NCI-H748 (cell line): ENCODE results near the gene HYDIN.

Experiments
- DNase-seq: peaks from one replicate; lab custom pipeline; 2025; ENCODE audit not compliant: unreplicated experiment; lab: John Stamatoyannopoulos, UW

The HYDIN gene

DNA sequence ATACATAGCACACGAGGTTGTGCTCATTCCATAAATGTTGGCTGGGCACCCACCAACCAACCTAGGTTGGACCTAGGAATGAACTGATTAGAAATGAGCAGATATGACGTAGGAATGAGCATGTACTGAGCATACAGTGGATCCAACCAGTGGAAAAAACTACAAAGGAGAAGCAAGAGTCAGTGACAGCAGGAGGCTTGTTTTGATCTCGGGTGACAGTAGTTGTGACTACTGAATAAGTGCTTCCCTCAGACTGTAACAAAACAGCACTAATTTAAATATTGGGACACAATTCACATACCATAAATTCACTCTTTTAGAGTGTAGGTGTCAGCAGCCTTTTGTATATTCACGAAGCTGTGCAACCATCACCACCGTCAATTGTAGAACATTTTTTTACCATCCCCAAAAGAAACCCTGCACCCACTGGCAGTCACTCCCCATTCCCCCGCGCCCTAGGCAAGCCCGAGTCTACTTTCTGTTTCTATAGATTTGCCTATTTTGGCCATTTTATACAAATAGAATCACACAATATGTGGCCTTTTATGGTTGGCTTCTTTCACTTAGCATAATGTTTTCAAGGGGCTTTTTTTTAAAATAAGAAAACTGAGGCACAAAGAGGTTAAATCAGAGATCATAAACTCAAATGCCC lies 436.5 kb downstream of the HYDIN start:
- DNase-seq = no peak

DNA sequence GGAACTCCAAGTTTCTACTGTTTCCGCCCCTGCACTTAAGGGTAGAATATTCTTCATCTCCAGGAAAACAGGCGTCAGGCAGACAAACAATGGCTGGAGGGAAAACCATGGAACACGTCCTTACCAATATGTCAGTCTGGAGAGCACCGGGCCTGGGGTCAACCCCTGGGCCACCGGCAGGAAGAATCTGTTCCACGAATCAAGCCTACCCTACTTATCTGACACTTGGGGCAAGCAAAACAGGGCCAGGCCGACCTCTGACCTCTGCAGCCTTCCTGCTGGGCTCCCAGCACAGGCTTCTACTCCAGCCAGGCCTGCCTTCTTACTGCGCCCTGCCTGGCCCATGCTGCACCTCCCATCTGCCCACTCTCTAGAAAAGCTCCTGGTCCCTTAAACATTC lies 439.7 kb downstream of the HYDIN start:
- DNase-seq = no peak

DNA sequence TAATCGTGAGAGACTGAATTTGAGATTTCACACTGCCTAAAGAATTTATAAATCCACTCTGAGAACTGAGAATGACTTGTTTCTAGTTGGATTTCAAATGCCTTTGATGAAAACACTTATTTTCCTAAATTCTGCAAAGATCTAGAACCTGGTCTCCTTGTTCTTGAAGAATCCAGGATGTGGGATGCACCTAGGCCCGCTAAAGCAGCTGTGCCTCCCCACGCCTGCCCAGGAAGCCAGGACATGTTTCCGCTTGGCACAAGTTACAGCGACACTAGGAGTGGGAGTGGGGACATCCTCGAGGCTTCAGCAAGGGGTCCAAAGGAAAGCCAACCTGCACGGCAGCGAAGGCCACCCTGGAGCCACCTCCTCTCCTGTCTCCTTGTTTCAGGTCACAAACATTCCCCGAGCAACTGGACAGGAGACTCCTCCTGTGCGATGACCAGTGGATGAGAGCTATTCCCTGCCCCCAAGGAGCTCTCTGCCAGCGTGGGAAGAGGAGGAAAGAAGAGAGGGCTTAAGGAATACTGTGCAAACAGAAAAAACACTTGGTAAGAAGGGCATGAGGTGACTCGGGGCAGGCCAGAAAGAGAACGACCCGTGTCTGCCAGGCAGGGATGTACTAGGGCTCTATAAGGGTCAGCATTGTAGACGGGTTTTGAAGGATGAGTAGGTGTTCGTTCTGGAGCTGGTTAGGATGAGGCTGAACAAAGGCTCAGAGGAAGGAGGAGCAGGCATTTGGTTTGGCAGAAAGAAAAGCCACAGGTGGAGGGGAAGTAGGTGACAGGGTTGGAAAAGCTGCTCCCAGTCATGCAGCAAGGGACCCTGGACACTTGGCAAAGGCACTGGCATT lies 440.7 kb downstream of the HYDIN start:
- DNase-seq = no peak

DNA sequence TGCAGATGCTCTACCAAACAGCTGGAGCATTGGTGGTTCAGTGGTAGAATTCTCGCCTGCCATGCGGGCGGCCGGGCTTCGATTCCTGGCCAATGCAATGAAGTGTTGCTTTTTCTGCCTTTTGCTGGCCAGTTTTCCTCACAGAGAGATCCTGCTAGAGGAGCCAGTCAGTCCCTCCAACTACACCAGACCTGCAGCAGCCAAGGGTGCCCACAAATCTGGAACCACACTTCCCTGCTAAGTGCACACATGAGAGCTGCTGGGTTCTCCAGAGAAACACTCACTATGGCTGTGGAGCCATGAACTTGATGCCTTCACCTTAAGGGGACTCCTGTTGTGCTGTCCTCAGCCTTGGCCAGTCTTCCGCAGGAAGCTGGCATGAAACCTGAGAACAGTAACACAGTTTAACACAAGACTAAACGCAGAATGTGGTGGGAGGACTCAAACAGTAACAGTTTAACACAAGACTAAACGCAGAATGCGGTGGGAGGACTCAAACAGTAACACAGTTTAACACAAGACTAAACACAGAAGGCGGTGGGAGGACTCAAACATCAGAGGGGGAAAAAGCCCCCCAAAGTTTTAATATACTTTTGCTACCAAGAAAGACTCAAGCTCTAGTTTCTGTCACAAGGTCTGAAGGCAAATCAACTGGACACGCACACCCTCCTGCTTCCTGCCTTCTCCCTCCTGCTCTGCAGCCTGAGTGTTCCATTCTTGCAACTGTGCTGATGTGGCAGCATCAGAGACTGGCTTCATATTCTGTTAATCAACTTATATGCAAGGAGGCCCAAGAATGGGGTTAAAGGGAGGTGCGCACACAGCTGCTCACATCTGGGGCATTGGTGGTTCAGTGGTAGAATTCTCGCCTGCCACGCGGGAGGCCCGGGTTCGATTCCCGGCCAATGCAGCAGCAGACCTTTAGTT lies 441.6 kb downstream of the HYDIN start:
- no peak for DNase-seq

DNA sequence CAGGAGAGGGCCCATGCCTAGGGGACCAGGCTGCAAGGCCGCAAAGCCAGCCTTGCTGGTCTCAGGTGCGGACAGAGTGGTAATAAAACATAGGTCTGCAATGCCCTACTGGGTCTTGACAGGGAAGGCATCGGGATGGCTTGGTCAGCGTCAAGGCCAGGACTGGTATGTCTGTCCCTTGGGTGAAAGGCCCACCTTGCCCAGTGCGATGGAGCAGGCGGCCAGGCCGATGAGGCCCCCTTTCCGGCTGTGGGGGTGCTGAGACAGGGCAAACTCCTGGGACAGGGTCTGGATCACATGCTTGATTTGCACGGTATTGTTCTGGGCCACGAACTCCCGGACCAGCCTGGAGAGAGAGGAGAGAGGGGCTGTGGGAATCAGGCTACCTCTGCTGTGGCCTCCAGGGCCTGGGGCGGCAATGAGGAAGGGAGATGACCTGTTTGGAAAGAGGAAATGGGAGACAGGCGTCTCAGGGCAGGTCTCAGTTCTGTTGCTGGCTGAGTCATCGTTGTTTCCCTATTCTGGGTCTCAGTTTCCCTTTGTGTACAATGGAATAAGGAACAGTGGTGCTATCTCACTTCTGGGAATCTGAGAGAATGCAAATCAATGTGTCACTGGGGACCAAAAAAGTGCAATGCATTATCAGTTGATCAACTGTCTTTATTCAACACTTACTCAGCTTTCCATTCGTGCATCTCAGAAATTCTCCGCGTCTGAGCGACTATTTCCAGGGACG lies 444.3 kb downstream of the HYDIN start:
- no peak for DNase-seq

DNA sequence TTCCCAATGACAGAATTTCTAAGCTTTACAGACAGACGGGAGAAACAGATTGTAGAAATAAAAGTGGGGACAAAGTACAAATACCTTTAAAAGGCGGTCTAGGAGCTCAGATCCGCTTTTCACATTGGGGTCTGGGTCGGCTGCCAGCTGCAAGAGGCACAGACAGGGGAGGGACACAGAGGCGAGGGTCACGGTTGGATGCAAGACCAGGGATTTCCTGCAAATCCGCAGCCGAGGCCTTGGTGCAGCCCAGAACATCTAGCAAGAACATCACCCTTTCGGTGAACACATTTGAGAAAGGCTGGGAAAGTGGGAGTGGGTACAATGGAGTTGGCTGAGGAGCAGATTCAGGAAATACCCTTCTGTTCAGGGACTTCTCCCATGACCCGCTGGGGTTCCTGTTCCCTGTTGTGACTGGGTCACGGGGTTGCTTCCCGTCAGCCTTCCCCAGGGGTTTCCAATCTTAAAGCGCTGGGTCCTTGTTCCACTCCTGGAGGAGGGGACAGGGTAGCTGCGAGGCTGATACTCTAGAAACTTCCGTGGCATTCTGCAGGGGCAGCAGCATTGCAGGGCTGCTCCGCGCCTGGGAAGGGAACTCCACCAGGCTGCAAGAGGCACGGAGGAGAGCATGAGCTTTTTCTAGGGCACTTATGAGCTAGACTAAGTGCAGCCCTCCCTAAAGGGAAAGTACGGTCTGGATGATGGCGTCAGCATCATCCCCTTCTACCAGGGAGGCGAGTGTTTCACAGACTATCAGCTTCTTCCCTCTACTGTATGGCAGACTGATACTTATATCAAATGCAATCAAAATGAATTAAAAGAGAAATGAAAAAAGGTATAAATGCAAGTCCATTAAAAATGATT lies 445.6 kb downstream of the HYDIN start:
- no peak for DNase-seq

DNA sequence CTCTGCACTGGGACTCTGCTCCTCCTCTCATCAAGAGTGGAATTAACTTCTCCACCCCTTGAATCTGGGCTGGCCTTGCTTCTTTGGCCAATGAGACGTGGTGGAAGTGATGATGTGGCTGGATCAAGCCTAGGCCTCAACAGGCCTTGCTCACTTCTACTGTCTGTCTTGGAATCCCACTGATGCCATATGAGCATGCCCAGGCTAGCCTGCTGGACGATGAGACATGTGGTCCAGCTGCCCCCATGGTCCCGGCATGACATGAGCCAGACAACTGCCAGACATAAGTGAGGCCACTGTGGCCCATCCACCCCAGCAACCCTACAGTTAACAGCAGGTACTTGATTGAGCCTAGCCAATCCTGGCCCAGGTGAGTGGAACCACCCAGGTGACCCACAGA lies 448.3 kb downstream of the HYDIN start:
- no peak for DNase-seq

DNA sequence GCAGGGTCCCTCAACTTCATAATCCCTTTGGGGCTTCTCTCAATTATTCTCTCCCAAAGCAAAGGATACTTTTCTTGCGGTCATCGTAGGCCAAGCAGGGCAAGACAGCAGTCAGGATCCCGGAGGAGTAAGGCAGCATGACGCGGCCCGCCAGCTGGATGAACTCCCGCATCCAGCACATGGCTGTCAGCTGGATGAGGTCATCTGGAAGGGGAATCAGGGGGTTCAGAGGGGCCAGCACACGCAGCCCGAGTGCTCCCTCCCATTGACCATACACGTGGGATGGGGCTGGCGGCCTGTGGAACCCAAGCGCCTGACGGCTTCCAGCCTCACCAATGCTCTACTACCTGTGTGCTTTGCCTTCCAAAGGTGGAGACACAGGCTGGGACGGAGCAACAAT lies 448.7 kb downstream of the HYDIN start:
- DNase-seq = no peak

DNA sequence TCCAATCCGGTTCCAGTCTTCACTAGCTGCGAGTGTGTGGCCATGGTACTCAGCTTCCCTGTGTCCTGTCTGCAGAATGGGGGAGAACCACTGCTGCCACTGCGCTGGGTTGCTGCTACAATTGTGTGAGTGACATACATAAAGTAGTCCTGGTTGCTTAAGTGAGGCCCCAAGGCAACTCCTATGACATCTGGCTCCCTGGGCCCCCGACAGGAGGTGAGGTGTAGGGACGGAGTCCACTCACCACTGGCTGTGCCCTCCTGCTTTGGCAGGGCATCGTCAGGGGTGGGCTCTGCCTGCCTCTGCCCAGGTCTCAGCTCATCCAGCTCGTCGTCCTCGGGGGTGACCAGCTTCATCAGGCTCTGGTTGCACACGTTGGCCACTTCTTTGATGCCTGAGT lies 450.0 kb downstream of the HYDIN start:
- no peak for DNase-seq

DNA sequence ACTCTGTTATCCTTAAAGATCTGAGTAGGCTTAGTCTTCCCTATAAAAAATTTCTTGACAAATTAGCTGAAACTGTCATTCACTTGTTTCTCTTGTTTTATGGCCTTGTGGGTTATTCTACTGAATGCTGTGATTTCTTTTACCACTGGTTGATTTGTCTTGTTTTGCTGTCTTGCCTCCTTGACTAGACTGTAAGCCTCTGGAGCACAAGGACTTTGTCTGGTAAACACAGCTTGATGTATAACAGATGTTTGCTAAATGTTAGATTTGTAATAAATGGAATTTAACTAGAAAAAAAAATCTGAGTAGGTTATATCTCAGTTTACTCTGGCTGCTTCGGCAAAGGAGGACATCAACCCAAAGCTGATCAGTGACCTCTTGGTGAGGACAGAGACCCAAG lies 451.2 kb downstream of the HYDIN start:
- no peak for DNase-seq

DNA sequence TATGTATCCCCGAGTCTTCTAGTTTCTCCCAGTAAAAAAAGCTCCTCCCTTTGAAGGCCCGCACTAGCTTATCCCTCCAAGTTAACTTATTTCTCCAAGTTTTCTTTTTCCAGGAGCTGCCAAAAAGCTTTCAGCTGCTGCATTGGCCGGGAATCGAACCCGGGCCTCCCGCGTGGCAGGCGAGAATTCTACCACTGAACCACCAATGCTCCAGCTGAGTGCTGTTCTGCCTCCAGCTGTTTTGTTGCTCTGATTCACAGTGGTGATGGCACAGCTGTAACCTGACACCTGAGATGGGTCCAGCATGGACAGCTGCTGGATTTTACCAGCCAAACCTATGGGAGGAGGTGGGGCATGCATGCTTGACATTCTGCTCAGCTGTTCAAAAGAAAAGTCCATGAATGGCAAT lies 451.6 kb downstream of the HYDIN start:
- peak; percentile 71 for DNase-seq

DNA sequence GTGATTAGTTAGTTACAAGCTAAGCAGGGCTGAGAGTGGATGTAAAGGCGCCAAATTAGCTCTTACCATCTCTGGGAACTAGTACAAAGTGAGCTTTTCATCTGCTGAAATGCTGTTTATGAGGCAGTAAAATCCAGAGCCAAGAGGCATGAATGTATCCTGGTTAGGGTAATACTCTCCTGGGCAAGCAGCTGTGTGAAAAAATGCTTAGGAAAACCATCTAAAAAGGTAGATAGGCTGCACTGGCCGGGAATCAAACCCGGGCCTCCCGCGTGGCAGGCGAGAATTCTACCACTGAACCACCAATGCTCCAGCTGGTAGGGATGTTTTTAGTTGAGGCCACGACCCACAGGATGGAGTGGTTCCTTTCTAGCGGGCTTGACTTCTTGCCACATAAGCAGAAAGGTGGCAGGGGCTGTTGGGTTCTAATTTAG lies 452.5 kb downstream of the HYDIN start:
- DNase-seq = no peak

DNA sequence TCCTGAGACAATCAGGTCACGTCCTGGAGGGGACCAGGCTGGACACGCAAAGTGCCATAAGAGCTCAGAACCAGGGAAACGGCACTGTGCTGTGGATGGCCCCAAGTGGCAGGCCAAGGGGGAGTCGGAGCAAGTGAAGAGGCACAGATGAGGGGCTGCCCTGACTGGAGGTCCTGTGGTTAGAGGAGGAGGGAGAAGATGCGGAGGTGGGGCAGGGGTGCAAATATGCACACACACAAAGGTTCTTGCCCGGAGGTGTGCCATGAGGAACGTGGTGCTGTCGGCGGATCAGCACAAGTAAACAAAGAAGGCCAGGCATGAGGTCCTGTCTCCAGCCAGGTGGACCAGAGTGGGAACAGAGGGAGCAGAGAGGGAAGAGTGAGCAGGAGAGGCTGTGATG lies 453.0 kb downstream of the HYDIN start:
- DNase-seq = no peak

DNA sequence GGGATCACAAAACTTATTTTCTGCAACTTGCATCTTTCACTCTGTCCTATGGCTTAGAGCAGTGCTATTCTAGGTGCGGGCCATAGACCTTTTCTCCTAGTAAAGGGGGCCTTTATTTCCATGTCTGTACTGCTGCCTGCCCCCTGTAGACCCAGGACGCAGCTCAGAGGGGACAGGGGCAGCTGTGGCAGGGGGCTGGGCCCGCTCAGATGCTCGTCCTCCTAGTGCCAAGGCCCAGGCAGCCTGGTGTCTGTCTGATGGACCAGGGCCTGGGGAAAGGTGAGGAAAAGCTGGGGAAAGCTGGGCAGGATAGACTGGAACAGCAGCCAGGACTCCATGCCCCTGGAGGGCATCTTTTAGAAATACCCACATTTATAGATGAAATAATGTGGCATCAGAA lies 455.1 kb downstream of the HYDIN start:
- DNase-seq = no peak

DNA sequence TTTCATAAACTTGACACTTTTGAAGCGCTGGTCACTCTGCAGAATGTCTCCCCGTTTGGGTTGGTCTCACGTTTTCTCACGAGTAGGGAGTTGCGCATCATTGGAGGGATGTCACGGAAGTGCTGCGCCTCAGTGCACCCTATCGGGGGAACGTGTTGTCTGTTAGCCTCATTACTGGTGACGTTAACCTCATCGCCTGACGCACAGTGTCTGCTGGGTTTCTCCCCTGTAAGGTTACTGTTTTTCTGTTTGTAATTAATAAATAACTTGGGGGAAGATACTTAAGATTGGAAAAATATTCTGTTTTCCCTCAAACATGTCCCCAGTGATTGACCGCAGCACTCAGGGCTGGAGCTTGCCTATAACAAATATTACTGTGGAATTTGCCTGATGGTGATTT lies 456.3 kb downstream of the HYDIN start:
- no peak for DNase-seq

DNA sequence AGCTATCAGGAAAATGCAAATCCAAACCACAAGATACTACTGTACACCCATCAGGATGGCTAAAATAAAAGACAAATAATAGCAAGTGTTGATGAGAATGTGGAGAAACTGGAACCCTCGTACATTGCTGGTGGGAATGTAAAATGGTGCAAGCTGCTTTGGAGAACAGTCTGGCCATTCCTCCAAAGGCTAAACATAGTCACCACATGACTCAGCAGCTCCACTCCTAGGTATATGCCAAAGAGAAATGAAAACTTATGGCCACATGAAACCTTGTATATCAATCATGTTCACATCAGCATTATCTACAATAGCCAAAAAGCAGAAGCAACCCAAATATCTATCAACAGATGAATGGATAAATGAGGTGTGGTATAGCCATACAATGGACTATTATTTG lies 458.0 kb downstream of the HYDIN start:
- DNase-seq = no peak

DNA sequence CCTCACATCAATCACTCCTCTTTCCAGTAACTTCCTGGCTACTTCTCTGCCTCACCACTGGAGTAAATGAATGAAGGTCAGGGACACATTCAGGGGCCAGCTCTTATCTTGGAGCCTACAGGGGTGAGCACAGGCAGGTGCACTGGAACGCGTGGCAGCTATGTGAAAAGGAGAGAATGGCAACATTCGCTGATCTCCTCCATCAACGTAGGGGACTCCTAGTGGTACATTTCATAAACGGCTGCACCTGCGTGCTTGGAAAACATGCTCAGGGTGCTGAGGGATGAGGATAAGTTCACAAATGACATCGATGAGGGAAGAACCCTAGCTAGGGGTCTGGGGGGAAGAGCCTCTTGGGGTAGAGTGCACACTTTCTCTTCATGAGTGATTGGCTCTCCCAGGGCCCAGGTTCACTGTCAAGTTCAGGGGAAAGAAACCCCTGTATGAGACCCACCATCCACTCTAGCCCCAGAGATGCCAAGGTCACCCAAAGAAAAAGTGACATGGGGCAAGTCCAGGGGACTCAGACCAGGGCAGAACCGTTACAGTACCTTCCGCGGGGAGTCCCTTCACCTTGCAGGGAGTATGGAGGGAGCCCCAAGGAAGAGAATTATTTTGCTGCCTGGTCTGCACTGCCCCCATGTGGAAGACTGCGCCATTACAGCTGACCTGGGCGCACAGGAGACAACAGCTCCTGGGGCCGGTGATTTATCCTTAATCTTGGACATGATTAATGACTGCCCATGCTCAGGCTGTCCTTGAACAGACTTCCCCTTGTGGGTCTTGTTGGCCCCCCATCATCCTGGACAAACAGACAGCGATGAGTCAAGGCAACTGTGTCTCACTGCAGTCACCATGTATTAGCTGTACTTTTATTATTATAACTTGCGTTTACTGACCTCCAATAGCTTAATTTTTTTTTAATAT lies 459.6 kb downstream of the HYDIN start:
- peak; percentile 10 for DNase-seq

DNA sequence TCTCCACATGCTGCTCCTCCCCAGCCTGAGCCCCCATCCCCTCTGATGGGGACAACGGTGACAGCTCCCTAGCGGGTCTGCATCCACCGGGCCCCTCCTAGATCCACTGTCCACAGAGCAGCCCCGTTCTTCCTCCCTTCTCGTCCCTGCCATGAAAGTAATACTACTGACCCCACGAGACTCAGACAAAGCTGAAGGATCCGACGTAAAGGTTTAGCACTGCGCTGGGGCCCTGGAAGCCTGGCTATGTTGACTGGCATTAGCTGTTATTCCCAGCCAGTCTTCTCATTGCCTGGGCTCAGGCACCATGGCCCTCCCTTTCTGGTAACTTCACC lies 460.3 kb downstream of the HYDIN start:
- no peak for DNase-seq

DNA sequence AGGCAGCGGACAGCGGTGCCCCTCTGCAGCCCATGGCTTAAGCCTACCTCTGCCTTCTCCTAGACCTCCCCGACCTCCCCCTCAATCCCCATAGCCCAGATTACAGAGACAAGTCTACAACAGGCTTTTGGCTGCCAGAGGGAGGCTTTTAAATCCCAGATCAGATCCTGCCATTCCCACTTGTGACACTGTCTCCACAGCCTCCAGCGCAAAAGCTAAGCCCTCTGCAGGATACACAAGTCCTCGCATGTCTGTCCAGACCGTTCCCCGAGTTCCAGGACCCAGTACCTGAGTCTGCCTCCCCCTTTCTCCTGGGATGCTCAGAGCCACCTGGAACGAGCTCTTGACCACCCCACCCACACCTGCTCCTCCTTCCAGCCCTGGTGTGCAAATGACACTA lies 460.8 kb downstream of the HYDIN start:
- no peak for DNase-seq
